ENCODE data around the gene PTPN12.

- no peak for TF ChIP-seq POLR2AphosphoS5 (IDR thresholded peaks at IDR 0.05)
- TF ChIP-seq MXI1 (conservative IDR thresholded peaks at IDR 0.05; ENCODE audit: poor library complexity, severe bottlenecking), result no peak
- TF ChIP-seq, protein P1, sequence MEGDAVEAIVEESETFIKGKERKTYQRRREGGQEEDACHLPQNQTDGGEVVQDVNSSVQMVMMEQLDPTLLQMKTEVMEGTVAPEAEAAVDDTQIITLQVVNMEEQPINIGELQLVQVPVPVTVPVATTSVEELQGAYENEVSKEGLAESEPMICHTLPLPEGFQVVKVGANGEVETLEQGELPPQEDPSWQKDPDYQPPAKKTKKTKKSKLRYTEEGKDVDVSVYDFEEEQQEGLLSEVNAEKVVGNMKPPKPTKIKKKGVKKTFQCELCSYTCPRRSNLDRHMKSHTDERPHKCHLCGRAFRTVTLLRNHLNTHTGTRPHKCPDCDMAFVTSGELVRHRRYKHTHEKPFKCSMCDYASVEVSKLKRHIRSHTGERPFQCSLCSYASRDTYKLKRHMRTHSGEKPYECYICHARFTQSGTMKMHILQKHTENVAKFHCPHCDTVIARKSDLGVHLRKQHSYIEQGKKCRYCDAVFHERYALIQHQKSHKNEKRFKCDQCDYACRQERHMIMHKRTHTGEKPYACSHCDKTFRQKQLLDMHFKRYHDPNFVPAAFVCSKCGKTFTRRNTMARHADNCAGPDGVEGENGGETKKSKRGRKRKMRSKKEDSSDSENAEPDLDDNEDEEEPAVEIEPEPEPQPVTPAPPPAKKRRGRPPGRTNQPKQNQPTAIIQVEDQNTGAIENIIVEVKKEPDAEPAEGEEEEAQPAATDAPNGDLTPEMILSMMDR (IDR thresholded peaks at IDR 0.05; ENCODE audit: poor library complexity, severe bottlenecking), result no peak
- TF ChIP-seq REST (IDR thresholded peaks at IDR 0.05; ENCODE audit: borderline replicate concordance), result no peak
These were observed 1.1 kb upstream of the PTPN12 start for GRCh38 chr7:77536017-77536412.

Measured in neural cell (in vitro differentiated cells).